Thyroid gland (tissue), 4 donors: ENCODE data around the gene MGAT5.

ENCODE experiments used
- POLR2A ChIP-seq, 2 donors: fragments of 450-650 bp; IDR thresholded peaks; one replicate each; pipeline ENCODE4 v1.6.1; 2017; ENCODE audit warnings: antibody characterized with exemption in 2 of 2, mild to moderate bottlenecking in 2 of 2, moderate library complexity in 1 of 2
- TF ChIP-seq, protein P1 (sequence below), 6 experiments: fragments of 200-600 bp in 3 of 6; fragments of 450-650 bp in 3 of 6; sonication (generic) in 3 of 6; IDR thresholded peaks; one replicate each; pipeline ENCODE4 v1.5.1; 2016 to 2019; ENCODE audit warnings: antibody characterized with exemption in 6 of 6, mild to moderate bottlenecking in 2 of 6, inconsistent platforms in 1 of 6, moderate library complexity in 1 of 6

- TF ChIP-seq, protein P1, sequence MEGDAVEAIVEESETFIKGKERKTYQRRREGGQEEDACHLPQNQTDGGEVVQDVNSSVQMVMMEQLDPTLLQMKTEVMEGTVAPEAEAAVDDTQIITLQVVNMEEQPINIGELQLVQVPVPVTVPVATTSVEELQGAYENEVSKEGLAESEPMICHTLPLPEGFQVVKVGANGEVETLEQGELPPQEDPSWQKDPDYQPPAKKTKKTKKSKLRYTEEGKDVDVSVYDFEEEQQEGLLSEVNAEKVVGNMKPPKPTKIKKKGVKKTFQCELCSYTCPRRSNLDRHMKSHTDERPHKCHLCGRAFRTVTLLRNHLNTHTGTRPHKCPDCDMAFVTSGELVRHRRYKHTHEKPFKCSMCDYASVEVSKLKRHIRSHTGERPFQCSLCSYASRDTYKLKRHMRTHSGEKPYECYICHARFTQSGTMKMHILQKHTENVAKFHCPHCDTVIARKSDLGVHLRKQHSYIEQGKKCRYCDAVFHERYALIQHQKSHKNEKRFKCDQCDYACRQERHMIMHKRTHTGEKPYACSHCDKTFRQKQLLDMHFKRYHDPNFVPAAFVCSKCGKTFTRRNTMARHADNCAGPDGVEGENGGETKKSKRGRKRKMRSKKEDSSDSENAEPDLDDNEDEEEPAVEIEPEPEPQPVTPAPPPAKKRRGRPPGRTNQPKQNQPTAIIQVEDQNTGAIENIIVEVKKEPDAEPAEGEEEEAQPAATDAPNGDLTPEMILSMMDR (IDR thresholded peaks at IDR 0.05): no peak
- no peak for TF ChIP-seq POLR2A (IDR thresholded peaks at IDR 0.05)
Observed at GRCh38 chr2:134296301-134296700, 42.4 kb downstream of the MGAT5 start.
